NOMO-1 treated with dmso at 0.1 percent for 144 hours (cell line): Measurements from ENCODE around the gene EPHX1.
A peak's percentile ranks its signal among the peaks of the same experiment; 100 is the strongest.
"Not testable (repeated sequence)": the region's sequence is repeated elsewhere in the genome, so short reads cannot be mapped to it uniquely, and the experiment has no call there.

Source experiments
- DNase-seq: peaks from one replicate; lab custom pipeline; 2025; ENCODE audit not compliant: unreplicated experiment; lab: John Stamatoyannopoulos, UW

The EPHX1 gene

DNA sequence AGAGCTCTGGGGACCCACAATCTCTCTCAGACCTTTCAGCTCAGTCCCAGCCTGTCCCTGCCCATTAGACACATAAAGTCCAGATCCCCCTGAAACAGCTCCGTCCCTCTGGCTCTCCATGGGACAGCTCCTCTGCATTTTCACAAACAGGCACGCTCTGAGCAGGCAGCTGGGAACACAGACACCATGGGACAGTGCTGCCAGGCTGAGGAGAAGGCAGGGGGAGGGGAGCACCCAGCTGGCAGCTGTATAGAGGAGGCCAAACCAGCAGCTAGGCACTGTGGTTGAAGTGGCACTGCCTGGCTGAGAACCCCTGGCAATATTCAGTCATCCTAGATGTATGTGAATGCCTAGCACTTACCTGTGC, 70.3 kb downstream of the EPHX1 start:
- no peak for DNase-seq

DNA sequence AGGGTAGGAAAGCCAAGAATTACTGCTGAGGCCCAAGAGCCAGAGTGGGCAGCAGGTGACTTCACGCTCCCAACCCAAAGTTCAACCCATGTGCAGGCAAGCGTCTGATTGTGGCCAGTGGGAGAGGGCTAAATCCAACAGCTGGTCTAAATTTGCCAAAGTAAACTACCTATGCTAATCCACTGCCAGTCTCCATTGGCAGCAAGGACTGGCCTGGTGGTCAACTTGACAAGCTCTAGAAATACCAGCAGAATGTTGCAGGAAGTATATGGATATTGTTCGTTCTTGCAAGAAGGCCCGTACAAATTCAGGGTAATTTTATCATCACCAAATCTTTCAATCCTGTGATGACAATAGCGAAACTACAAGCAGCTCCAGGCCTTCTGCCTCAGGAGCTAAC, 70.7 kb downstream of the EPHX1 start:
- no peak for DNase-seq

DNA sequence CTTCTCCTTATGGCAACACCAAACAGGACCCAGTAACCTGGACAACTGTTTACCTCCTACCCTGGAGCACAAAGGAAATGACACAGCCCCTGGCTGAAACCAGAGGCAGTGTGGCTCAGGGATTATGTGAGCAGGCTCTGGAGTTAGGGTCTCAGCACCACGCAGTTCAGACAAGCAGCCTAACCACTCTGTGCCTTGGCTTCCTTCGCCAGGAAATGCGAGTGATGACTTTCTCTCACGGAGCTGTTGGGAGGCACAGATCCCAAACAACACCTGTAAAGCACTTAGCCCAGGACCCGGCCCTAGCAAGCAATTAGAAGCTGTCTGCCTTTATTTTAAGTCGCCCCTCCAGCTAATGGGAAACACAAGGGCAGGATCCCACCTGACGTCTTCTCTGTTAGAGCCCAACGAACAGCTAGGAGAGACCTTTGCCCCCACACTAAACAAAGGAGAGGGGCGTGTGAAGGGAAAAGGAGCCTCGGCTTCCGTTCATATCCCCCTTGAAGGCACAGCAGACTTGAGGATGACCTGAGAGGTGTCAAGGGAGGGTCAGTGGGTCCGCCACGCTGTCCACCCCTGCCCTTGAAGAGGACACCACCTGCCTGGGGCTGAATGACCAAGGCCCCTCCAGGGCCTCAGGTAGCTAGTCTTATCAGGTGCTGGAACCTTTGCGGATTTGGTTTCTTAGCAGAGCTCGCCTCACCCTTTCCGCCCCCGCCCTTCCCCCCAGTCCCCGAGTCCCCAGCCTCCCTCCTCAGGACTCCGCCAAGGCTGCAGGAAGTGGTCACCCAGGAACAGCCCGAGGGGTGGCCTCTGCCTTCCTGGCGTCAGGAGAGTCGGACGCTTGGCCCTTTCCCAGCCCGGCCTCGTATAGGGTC, 71.4 kb downstream of the EPHX1 start:
- DNase-seq = no peak

DNA sequence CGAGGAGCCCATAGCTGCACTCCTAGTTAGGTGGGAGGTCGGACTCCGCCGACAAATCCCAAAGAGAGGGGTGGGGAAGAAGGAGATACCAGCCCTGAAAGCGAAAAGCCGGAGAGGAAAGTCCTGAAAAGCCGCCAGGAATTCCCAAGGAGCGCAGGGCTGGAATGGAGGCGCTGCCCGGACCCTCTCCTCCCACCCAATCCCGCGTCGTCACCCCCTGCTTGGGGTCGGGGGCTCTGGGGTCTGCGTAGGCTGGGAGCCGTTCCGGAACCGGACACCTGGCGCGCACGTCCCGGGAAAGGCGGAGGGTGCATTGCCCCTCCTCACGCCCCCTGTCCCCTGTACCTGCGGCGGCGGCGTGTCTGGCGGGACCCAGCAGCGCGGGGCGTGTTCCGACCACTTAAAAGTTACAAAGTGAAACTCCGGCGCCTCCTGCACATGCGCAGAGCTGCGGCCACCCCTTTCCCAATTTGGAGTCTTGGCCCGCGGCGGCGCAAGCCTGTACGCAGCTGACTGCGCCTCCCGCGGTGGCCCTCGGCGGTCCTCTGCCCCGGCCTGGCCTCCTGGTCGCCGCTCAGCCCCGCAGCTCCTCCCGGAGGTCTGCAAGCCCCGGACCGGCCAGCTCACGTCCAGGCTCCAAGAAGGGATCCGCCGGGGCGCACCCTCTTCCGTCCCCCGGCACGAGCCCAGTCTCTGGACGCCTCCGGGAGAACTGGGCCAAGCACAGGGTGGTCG, 72.2 kb downstream of the EPHX1 start, which contains the start of gene TMEM63A:
Gene TMEM63A, minus strand, starts transcription at position 422 of the 735 bp plus-strand sequence. CDS start 4,800 bp downstream, outside the sequence.
- peak; percentile 77 for DNase-seq

DNA sequence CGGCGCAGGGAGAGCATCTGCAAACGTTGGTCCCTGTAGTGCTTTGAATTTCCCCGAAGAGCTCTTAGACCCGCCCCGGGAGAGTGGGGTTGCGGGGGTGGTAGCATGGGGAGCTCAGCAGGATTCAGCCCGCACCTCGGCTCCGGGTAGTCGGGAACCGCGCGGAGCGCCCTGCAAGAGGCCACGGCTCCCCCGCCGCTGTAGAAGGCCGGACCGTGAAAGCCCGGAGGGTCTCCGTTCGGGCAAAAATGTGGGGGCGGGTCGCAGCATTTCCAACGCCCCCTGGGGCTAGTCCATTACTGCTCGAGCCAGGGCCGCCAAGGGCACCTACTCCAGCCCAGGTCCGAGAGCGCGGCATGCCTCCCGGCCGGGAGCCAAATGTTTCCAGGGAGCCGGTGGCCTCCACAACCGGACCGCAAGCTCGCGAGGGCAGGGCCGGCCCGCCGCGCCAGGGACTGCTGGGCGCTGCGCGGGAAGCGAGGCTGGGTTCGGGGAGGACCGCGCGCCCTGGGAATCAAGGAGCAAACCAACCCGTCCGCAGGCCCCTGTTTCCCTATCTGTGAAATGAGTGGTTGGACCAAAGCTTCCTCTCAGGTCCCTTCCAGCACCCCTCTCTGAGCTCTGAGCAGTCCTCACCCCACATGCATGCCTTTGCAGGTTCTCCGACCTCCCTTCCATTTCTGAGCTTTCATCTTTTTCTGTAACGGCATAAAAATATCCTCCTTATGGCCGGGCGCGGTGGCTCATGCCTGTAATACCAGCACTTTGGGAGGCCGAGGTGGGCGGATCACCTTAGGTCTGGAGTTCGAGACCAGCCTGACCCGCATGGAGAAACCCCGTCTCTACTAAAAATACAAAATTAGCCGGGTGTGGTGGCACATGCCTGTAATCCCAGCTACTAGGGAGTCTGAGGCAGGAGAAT, 73.0 kb downstream of the EPHX1 start:
- DNase-seq = peak; percentile 5

DNA sequence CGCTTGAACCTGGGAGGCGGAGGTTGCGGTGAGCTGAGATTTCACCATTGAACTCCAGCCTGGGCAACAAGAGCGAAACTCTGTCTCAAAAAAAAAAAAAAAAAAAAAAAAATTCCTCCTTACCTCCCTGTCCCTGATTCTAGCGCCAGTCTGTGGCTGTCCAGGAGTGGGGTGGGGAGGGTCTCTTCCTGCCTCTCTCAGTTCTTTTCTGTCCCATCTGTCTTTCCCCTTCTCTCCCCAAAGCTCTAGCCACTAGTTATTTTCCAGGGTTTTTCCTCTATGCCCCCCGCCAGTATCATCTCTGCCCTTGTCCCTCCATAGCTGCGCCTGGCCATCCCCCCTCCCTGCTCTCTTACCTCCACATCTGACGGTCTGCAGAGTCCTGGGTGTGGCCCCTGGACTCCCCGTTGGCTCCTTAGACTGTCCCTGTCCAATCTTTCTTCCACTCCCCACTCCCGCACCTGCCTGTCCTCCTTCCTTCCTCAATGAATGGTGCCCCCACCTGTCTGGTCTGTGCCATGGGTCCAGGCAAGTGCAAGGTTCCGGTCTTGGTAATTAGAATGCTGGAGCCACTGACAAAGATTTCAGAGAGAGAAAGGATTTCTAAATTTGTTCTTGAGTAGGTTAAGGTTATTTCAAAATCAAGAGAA, 73.8 kb downstream of the EPHX1 start:
- DNase-seq = no peak

DNA sequence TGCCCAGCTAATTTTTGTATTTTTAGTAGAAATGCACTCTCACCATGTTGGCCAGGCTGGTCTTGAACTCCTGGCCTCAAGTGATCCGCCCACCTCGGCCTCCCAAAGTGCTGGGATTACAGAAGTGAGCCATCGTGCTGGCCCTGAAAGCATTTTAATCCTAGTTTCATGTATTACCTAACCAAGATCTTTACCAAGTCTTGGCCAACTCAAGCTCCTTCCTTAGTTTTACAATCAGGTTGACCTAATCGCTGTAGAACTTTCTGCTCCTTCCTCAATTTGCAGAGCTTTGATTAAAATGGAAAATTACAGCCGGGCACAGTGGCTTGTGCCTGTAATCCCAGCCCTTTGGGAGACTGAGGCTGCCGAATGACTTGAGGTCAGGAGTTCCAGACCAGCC, 75.4 kb downstream of the EPHX1 start:
- DNase-seq = peak; percentile 72

DNA sequence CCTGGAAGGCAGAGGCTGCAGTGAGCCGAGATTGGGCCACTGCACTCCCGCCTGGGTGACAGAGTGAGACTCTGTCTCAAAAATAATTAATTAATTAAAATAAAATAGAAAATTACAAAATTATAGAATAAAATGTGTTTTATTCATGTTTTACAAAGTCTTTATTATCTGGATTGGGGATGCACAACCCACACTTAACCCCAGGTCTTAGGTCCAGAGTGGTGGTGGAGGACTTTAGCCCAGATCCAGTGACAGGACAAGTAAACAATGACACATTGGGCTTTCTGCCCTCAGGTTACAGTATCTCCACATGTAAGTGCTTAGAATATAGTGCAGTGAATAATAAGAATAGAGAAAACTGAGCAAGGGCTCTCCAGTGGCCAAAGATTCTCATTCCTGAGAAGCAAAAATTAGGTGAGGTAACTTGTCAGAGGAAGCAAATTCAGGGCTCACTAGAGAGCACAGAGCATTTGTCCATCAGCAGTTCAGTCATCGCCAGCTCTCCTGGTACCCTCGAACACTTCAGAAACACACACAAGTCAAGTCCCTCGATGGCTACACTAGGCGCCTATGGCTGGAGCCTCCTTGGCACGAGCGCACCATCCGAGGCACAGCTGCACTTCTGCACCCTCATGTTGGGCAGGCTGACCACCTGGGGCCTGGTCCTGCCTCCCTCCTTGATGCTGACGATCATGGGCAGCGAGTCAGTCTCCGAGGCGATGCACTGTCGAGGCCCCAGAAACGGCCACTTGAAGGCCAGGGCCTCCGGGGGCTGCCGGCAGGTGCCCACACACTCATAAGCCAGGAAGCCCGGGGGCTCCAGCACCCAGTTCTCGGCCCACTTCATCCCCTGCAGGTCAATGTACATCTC, 76.5 kb downstream of the EPHX1 start:
- DNase-seq = no peak

DNA sequence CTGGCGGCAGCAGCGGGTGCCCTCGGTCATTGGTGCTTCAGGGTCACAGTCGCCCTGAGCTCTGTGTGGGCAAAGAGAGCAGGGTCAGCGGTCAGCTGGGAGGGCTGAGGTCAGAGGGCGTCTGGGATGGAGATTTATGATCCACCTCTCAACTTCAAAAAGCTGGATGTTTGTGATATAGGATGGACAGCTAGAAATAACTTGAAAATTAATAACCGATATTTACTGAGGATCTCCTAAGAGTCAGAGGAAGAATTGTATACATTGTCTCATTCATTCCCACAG, 77.0 kb downstream of the EPHX1 start:
- DNase-seq = no peak

DNA sequence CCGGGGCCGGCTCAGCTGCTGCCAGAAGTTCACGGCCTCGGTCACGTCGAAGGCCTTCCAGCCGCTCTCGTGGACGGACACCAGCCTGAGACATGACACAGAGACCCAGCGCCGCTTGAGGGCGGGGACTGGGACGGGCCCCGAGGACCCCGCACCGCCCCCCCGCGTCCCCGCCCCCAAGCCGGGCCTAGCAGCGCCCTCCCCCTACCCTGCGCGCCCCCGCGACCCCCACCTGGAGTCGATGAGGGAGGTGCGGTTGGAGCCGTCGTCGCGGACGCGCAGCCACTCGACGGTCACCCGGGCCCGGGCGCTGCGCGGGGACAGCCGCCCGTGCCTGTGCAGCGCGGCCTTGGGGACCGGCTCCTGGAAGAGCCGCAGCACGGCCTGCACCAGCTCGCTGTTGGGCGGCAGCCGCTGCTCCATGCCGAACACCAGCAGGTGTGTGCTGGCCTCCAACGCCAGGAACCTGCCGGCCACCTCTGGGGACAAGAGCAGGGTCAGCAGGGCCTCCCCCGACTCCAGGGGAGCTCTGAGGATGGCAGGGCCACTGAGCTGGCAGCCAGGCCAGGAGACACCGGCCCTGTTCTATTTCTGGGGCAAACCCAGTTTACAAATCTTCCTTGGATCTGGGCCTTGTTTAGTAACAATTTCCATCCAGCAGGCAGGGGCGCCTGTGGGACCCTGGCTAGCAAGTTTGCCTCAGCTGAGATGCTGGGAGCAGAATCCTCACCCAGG, 77.8 kb downstream of the EPHX1 start:
- not testable (repeated sequence) for DNase-seq

DNA sequence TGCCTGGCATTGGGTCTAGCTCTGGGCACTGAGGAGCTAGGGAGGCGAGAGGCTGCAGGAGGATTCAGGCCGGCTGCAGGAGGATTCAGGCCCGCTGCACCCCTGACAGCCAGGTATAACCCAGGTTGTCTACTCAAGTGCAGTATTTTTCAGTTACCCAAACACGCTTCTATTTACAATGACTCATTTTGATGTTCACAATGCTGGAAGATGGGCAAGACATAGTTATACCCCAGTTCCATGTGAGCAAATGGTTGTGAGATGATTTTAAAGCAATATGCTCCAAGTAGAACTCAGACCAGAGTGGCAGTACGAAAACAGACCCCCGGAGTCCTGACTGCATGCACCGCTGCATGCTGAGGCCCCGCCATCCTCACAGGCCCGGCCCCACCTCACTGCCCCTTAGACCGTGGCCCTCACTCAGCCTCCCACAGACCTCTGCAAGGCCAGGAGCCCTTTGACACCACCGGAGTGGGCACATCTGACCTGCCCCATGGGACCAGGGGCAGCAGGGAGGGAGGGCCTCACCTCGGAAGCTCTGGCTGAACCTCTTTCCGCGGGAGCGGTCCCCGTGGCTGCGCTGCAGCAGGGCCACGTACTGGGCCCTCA, 78.5 kb downstream of the EPHX1 start:
- no peak for DNase-seq

DNA sequence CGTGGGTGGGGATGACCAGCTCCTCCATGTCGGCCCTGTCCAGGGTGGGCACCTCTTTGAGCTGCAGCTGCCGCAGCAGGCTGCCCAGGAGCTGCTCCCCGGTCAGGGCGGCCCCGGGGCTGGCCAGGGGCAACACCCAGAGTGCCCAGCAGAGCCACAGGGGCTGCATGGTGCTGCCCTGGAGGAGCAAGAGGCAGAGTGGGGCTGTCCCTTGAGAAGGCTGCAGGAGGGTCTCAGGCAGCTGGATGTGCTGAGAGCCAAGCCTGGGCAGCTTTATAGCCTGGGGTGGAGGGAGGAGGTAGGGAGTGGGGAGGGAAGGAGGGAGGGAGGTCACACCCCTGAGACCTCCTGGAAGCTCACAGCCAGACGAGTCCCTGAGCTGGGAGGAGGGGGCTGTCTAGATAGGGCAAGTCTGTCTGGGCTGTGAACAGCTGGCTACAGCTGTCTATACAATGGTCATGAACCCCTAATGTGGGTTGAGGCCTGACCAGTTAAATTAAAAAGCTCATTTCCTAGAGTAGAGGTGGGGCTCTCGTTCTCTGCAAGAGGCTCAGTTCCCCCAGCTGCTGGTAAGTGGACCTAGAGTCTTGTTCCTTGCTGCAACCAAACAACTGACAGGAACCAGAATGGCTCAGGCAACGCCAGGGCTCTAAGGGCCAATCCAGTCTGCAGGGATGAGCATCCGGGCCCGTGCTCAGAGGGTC, 79.1 kb downstream of the EPHX1 start, which contains the start of gene LEFTY1:
Gene LEFTY1, minus strand, starts transcription at position 249 of the 704 bp plus-strand sequence. Its CDS starts 80 bp downstream, at position 169.
- DNase-seq = no peak

DNA sequence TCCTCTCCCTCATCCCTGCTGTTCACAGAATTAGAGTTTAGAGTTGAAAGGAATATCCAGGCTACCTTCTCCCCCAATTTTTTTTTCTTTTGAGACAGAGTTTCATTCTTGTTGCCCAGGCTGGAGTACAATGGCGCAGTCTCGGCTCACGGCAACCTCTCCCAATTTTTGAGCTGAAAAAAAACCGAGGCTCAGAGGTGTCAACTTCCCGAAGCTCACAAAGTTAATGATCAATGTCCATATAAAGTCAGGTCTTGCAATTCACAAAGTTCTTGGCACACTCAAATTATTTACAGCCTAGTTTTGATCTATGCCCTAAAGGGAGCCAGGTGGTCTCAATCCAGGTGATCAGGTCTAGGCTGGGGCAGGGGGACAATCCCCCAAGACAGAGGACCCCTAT, 79.8 kb downstream of the EPHX1 start:
- DNase-seq = no peak

DNA sequence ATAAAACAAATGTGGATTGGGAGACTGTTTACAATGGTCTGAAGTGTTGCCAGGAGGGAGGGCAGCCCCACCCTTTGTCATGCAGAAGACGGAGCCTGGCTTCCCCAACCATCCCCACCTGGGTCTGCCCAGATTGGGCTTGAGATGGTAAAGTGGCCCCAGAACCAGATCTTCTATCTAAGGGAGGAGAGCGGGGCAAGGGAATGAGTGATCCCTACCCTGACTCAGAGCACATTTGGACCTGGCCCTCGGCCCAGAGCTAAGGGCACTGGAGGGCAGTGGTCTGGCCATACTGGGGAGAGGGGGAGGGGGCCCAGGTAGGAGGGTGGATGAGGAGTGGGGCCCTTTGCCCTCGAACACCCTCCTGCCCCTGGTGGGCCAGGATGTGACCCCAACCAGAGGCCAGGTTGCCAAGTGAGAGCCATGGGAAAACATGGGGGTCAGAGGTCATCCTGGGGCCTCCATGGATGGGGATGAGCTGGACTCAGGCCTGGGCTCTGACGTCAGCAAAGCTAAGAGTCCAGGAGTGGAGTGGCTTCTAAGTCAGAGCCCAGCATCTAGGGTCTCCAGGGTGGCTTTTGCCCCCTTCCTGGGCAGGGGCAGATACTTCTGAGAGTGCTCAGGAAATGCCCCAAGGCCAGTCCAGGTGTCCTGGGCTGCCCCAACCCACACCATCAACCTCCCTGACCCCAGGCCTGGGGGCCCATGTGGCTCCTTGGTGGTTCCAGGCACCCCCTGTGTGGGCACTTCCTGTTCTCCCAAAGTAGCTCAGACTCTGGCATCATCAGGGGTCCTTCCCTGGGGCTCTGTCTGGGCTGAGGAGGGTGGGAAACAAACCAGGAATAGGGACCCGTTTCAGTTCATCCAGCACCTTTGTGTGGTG, 80.7 kb downstream of the EPHX1 start:
- no peak for DNase-seq

DNA sequence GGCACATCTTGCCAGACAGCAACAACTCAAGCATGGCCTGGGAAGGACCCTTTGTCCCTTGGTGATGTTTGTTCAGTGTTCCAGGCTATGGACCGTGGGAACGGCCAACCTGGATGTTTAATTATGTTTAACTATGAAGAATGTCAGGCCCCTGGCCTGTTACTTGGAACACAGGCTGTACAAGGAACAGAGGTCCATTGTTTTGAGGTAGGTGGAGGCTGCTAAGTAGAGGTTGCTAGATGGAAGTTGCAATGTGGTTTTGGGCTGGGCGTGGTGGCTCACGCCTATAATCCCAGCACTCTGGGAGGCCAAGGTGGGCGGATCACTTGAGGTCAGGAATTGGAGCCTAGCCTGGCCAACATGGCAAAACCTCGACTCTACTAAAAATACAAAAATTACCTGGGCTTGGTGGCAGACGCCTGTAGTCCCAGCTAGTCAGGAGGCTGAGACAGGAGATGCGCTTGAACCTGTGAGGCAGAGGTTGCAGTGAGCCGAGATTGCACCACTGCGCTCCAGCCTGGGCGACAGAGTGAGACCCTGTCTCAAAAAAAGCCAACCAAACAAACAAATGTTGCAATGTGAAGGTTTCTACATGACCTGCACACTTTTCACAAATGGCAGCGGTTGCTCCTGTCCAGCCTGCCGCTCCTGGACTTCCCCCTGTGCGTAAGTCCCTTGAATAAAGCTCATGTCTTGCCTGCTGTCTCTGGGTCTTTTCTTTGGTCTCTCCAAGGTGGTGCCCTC, 81.5 kb downstream of the EPHX1 start:
- DNase-seq = no peak

DNA sequence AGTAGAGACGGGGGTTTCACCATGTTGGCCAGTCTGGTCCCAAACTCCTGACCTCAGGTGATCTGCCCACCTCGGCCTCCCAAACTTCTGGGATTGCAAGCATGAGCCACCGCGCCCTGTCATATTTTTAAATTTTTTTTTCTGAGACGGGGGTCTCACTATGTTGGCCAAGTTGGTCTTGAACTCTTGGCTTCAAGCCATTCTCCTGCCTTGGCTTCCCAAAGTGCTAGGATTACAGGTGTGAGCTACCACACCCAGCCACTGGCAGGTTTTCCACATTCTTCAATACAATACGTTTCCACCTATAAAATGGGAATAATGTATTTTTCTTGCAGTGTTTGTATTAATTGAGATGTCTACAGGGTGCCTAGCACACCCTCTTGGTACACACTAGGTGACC, 82.4 kb downstream of the EPHX1 start:
- no peak for DNase-seq
